HFFc6 (cell line): ENCODE data around the gene ADSS1. TPM values are rescaled to one million over a fixed set of nuclear protein-coding genes. Genes with fewer than 3 reads are reported as not detected.

Source experiments
- DNase-seq: peaks from one replicate; pipeline ENCODE4 v3.0.0-alpha.2; 2018
- H3K27ac Mint-ChIP-seq: 2 replicates; pipeline ENCODE4 v1.8.0; 2020; ENCODE audit warnings: mild to moderate bottlenecking, mixed read lengths
- H3K27me3 Mint-ChIP-seq: 2 replicates; pipeline ENCODE4 v1.8.0; 2021; ENCODE audit warnings: mild to moderate bottlenecking, moderate library complexity, mixed read lengths; ENCODE audit not compliant: insufficient read depth
- H3K36me3 Mint-ChIP-seq: 2 replicates; pipeline ENCODE4 v1.8.0; 2021; ENCODE audit warnings: low read depth, mixed read lengths
- H3K4me1 Mint-ChIP-seq: 2 replicates; pipeline ENCODE4 v1.8.0; 2020; ENCODE audit warnings: low read depth, mixed read lengths
- H3K4me3 Mint-ChIP-seq: 2 replicates; pipeline ENCODE4 v1.8.0; 2020; ENCODE audit warnings: mild to moderate bottlenecking, moderate library complexity, mixed read lengths
- H3K9me3 Mint-ChIP-seq: 2 replicates; pipeline ENCODE4 v1.8.0; 2020; ENCODE audit warnings: mild to moderate bottlenecking, mixed read lengths
- CTCF ChIP-seq: fragments of 200-600 bp; sonication (generic); IDR thresholded peaks from 2 replicates; pipeline ENCODE4 v1.5.0; 2021; ENCODE audit warnings: antibody characterized with exemption, mild to moderate bottlenecking
- total RNA-seq, 6 experiments: library from RNA; stranded (reverse); fragmentation: NEBNext Ultra II Directional; extraction: Animal tissue kit (Norgen Biotek cat#: 25700); gene quantifications; 2 replicates in 1 of 6; 3 replicates in 5 of 6; pipeline ENCODE4 v1.2.3, GENCODE V29; 2021

ADSS1 gene
- total RNA-seq, 6 experiments from 2014 or later, result 2.7 to 3.7 (median 3.3) TPM

GRCh38 chr14:104756477-104757237, 32.6 kb downstream of the ADSS1 start:
- Mint-ChIP-seq H3K27ac (no peak overlapping the region), H3K9me3 (no peaks in the 10 kb centered on the region), H3K27me3 (no peaks in the 10 kb centered on the region), H3K36me3 (peaks cover 5% of the 10 kb centered on the region; the same call in 1 of the 2 replicates), H3K4me3 (no peak overlapping the region), H3K4me1 (peaks cover 19% of the 10 kb centered on the region)
- TF ChIP-seq CTCF, result no peak
- no peak for DNase-seq

- no peaks in the 10 kb centered on the region for H3K27me3 Mint-ChIP-seq
- no peak for DNase-seq
- H3K27ac Mint-ChIP-seq, result no peak overlapping the region
- H3K36me3 Mint-ChIP-seq, result peaks cover 9% of the 10 kb centered on the region
- H3K4me1 Mint-ChIP-seq, result peaks cover 19% of the 10 kb centered on the region
- no peak overlapping the region for H3K4me3 Mint-ChIP-seq
- no peaks in the 10 kb centered on the region for H3K9me3 Mint-ChIP-seq
- no peak for TF ChIP-seq CTCF
These were observed 33.2 kb downstream of the ADSS1 start for GRCh38 chr14:104757238-104757585.

- TF ChIP-seq CTCF, result no peak
- Mint-ChIP-seq H3K4me3 (no peak overlapping the region), H3K4me1 (peaks cover 19% of the 10 kb centered on the region), H3K27me3 (no peaks in the 10 kb centered on the region), H3K9me3 (no peaks in the 10 kb centered on the region), H3K36me3 (peaks cover 11% of the 10 kb centered on the region), H3K27ac (no peak overlapping the region)
- DNase-seq, result no peak
These were observed 33.8 kb downstream of the ADSS1 start for GRCh38 chr14:104757681-104758392.

GRCh38 chr14:104758981-104759969, 35.2 kb downstream of the ADSS1 start:
- DNase-seq, result no peak
- H3K9me3 Mint-ChIP-seq, result no peaks in the 10 kb centered on the region
- TF ChIP-seq CTCF, result no peak
- no peaks in the 10 kb centered on the region for H3K27me3 Mint-ChIP-seq
- peaks cover 11% of the 10 kb centered on the region for H3K4me1 Mint-ChIP-seq
- H3K36me3 Mint-ChIP-seq, result peaks cover 11% of the 10 kb centered on the region
- no peak overlapping the region for H3K4me3 Mint-ChIP-seq
- no peak overlapping the region for H3K27ac Mint-ChIP-seq

GRCh38 chr14:104765517-104765916, 41.5 kb downstream of the ADSS1 start:
- Mint-ChIP-seq H3K36me3 (peaks cover 17% of the 10 kb centered on the region), H3K9me3 (no peaks in the 10 kb centered on the region), H3K4me1 (peaks cover 8% of the 10 kb centered on the region; the same call in 1 of the 2 replicates), H3K4me3 (no peak overlapping the region), H3K27ac (no peak overlapping the region), H3K27me3 (no peaks in the 10 kb centered on the region; the same call in 1 of the 2 replicates)
- no peak for TF ChIP-seq CTCF
- DNase-seq, result no peak
